GM12865 (cell line): ENCODE results near the gene TENT4B.

Experiments used
- DNase-seq: peaks from one replicate; pipeline ENCODE4 v3.0.0; 2010; ENCODE audit warnings: low read depth
- H3K4me3 ChIP-seq: 2 replicates; pipeline ENCODE4 v1.5.1; 2011; ENCODE audit warnings: mild to moderate bottlenecking, low read depth, low read length, control low read depth
- TF ChIP-seq, protein P1 (sequence below): IDR thresholded peaks from 2 replicates; pipeline ENCODE4 v1.5.1; 2011; ENCODE audit warnings: low read length, control low read depth, low read depth, inconsistent platforms; ENCODE audit not compliant: insufficient read depth; ENCODE audit errors: missing control alignments

TENT4B gene

GRCh38 chr16:50247123-50247905 lies 94.2 kb downstream of the TENT4B start:
- DNase-seq = no peak
- TF ChIP-seq, protein P1, sequence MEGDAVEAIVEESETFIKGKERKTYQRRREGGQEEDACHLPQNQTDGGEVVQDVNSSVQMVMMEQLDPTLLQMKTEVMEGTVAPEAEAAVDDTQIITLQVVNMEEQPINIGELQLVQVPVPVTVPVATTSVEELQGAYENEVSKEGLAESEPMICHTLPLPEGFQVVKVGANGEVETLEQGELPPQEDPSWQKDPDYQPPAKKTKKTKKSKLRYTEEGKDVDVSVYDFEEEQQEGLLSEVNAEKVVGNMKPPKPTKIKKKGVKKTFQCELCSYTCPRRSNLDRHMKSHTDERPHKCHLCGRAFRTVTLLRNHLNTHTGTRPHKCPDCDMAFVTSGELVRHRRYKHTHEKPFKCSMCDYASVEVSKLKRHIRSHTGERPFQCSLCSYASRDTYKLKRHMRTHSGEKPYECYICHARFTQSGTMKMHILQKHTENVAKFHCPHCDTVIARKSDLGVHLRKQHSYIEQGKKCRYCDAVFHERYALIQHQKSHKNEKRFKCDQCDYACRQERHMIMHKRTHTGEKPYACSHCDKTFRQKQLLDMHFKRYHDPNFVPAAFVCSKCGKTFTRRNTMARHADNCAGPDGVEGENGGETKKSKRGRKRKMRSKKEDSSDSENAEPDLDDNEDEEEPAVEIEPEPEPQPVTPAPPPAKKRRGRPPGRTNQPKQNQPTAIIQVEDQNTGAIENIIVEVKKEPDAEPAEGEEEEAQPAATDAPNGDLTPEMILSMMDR = no peak
- no peak overlapping the region for H3K4me3 ChIP-seq

DNA sequence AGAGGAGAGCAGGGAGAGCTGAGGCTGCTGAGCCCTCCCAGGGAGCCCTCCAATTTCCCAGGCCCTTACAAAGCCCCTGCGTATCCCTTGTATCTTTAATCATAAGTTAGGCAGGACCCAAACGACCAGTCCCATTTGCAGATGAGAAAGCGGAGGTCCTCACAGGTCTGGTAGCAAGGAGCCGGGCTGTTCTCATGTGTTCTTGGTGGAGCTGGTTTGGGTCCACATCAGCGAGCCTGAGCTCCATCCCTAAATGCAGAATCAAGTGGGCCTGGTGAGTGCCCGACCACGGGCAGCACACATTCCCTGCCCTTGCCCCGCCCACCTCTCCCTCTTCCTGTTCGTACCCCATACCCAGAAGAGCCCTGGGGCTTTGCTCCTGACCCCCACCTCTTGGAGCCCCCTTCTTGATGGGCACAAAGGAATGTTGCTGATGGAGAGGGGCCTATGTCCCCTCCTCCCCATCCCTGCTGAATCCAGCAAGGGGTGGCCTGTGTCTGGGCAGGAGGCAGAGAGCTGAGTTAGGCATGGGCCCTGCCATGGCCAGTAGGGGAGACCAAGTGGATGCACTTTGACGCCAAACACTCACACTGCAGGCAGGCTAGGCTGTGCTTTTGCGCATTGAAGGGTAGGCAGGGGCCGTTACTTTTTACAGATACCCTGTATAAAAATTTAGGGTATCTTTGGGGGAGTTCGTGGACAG lies 95.0 kb downstream of the TENT4B start:
- TF ChIP-seq, protein P1 = no peak
- no peak for DNase-seq
- H3K4me3 ChIP-seq = no peak overlapping the region

GRCh38 chr16:50248845-50249244 lies 95.7 kb downstream of the TENT4B start:
- TF ChIP-seq, protein P1 = no peak
- H3K4me3 ChIP-seq = no peak overlapping the region
- DNase-seq = no peak

DNA sequence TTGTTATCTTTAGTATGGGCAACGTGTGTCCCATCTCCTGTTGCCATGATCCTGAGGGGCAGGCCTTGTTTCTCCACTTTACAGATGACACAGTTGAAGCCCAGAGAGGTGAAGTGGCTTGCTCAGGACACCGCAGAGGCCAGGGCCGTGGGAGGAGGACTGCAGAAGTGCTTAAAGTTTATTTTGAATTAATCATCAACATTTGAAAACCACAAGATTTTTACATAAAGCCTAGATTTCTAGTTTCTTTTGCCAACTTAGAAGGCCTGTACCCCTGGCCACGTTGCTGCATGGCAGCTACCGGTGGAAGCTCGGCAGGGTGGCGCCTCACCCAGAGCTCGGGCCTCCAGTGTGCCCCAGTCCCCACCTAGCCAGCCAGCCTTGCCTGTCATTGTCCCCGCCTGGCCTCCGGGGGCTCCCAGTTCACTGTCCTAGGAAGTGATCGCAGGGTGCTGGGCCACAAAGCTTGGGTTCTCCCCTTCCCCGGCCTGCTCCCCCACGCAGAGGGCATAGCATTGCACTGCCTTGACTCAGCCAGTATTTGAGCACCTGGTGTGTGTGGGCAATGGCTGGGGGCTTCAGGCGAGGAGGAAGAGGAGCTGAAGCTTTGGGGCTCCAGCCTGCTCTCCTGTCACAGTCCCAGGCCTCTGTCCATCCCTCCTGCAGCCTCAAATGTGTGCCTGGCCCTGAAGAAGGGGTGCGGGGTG lies 98.4 kb downstream of the TENT4B start:
- TF ChIP-seq, protein P1 = no peak
- H3K4me3 ChIP-seq = no peak overlapping the region
- no peak for DNase-seq

GRCh38 chr16:50252082-50252611 lies 99.0 kb downstream of the TENT4B start:
- TF ChIP-seq, protein P1 = no peak
- no peak overlapping the region for H3K4me3 ChIP-seq
- DNase-seq = no peak

- no peak overlapping the region for H3K4me3 ChIP-seq
- no peak for DNase-seq
- TF ChIP-seq, protein P1 = no peak
These were observed 99.9 kb downstream of the TENT4B start for GRCh38 chr16:50252874-50253513.
